ENCODE data around the gene ZNF407.

ZNF407 gene

GRCh38 chr18:75003039-75003438 is 405.4 kb downstream of the ZNF407 start:
- no peak for TF ChIP-seq CTCF (IDR thresholded peaks at IDR 0.05; ENCODE audit: control insufficient read depth, extremely low read depth, insufficient read depth)
- DNase-seq (ENCODE audit: low read depth): no peak
- H3K4me3 ChIP-seq (ENCODE audit: low read depth, low read length): no peak overlapping the region

GRCh38 chr18:75003764-75004690 is 406.4 kb downstream of the ZNF407 start:
- no peak for DNase-seq (ENCODE audit: low read depth)

GRCh38 chr18:75005626-75006025 is 408.0 kb downstream of the ZNF407 start:
- no peak overlapping the region for H3K4me3 ChIP-seq (ENCODE audit: low read depth, low read length)
- no peak for DNase-seq (ENCODE audit: low read depth)
- TF ChIP-seq CTCF (IDR thresholded peaks at IDR 0.05; ENCODE audit: control insufficient read depth, extremely low read depth, insufficient read depth): no peak

More at GRCh38 chr18:75003764-75004690, 406.4 kb downstream of the ZNF407 start:
- no peak overlapping the region for H3K4me3 ChIP-seq (ENCODE audit: low read depth, low read length)
- TF ChIP-seq CTCF (IDR thresholded peaks at IDR 0.05; ENCODE audit: control insufficient read depth, extremely low read depth, insufficient read depth): no peak

- DNase-seq (ENCODE audit: low read depth): no peak
- no peak overlapping the region for H3K4me3 ChIP-seq (ENCODE audit: low read depth, low read length)
- no peak for TF ChIP-seq CTCF (IDR thresholded peaks at IDR 0.05; ENCODE audit: control insufficient read depth, extremely low read depth, insufficient read depth)
These were observed 410.5 kb downstream of the ZNF407 start for GRCh38 chr18:75008186-75008585.

GRCh38 chr18:75009296-75009695 is 411.6 kb downstream of the ZNF407 start:
- no peak overlapping the region for H3K4me3 ChIP-seq (ENCODE audit: low read depth, low read length)
- no peak for TF ChIP-seq CTCF (IDR thresholded peaks at IDR 0.05; ENCODE audit: control insufficient read depth, extremely low read depth, insufficient read depth)
- no peak for DNase-seq (ENCODE audit: low read depth)

GRCh38 chr18:75009878-75010277 is 412.2 kb downstream of the ZNF407 start:
- DNase-seq (ENCODE audit: low read depth): no peak
- H3K4me3 ChIP-seq (ENCODE audit: low read depth, low read length): no peak overlapping the region
- TF ChIP-seq CTCF (IDR thresholded peaks at IDR 0.05; ENCODE audit: control insufficient read depth, extremely low read depth, insufficient read depth): no peak
